Hypothalamus (tissue), 51 donors: ENCODE measurements around the gene PDXP.

Source experiments
- DNase-seq, 51 donors: peaks; one replicate each; lab custom pipeline; 2025; lab: John Stamatoyannopoulos, UW

PDXP gene

GRCh38 chr22:37627545-37627944, 31.0 kb upstream of the PDXP start:
- peak in 3 of 51 donors; percentile 11 to 29 (median 26) for DNase-seq

DNA sequence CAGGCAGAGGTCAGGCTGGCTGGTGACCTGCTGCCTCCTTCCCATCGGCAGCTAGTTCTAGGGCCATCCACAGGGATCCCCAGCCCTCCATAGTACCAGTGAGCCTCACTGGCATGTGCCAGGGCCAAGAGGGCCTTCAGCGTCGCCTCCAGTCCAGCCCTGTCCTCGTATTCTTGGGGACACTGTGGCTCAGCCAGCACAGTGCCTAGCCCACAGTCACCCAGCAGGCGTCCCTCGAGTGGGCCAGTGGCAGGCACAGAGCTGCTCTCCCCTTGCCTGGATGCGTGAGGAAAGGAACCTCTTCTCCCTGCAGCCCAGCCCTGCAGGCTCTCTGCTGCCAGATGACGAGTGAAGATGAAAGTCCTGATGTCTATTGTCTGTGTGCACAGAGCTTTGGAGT, 29.7 kb upstream of the PDXP start:
- DNase-seq, result no peak

GRCh38 chr22:37629928-37630327, 28.6 kb upstream of the PDXP start:
- DNase-seq, result no peak

GRCh38 chr22:37630839-37631435, 27.6 kb upstream of the PDXP start:
- DNase-seq, result no peak

DNA sequence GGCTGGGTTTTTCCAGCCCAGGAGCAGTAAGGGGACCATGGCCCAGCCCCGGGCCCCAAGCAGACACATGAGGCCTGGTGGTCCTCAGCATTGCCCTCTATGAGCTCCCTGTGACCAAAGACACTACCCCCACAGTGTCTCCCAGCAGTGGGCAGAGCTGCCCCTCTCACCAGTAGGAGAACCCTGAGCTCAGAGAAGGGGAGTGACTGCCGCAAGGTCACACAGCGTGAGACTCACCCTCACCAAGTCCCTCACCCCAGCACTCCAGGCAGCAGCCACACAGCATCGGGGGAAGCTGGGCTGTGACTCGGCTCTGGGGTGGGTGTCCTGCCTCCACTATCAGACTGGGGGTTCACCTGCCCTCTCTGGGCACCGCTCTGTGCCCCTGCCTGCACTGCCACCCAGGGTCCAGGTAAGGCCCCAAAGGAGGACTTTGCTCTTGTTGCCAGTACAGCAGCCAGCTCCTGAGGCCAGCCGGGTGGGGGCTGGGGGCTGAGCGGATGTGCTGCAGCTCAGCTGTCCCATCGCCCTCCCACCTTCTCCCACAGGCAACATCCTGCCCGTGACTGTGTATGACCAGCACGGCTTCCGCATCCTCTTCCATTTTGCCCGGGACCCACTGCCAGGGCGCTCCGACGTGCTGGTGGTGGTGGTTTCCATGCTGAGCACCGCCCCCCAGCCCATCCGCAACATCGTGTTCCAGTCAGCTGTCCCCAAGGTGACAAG, 26.9 kb upstream of the PDXP start:
- no peak for DNase-seq

GRCh38 chr22:37632174-37633088, 26.1 kb upstream of the PDXP start:
- DNase-seq, result no peak

- DNase-seq, result no peak
These were observed 25.4 kb upstream of the PDXP start for GRCh38 chr22:37633089-37633624.

DNA sequence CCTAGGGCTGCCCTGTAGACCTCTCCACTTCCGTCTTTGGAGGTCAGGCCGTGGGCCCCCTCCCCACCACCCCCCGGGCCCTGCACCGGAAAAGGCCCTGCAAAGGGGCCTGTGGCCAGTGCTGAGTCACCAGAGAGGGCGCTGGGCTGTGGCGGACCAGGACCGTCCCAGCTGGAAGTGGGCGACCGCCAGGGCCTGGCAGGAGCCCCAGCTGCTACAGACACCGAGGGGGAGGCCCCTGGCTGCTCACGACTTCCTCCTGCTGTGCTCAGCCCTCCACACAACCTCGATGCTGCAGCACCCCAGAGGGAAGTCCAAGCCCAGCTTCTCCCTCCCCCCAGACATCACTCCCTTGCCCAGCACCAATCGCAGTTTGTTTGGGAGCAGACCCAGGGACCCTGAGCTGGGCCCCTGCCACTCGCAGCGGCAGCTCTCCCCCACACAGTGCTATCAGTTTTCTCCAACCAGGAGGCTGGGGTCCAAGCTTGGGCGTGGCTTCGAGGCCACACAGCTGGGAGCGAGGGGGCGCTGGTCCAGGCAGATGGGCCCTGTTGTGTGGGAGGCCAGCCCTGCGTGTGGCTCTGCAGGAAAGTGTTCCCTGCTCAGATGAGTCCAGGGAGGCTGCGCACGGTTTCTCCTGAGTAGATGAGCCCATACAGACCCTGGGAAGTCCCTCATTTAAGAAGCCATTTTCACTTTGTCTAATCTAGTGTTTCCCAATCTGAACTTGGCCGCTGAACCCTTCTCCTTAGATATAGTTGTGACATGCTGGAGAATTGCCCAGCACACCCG, 24.7 kb upstream of the PDXP start:
- peak in 50 of 51 donors; percentile 31 to 89 (median 72) for DNase-seq

GRCh38 chr22:37634417-37634924, 24.1 kb upstream of the PDXP start:
- DNase-seq, result peak in 1 of 51 donors; percentile 28

GRCh38 chr22:37635157-37635556, 23.4 kb upstream of the PDXP start:
- DNase-seq, result no peak

- peak in 6 of 51 donors; percentile 21 to 41 (median 24) for DNase-seq
These were observed 22.2 kb upstream of the PDXP start for GRCh38 chr22:37636186-37636948.

GRCh38 chr22:37636949-37637273, 21.6 kb upstream of the PDXP start:
- DNase-seq, result no peak

DNA sequence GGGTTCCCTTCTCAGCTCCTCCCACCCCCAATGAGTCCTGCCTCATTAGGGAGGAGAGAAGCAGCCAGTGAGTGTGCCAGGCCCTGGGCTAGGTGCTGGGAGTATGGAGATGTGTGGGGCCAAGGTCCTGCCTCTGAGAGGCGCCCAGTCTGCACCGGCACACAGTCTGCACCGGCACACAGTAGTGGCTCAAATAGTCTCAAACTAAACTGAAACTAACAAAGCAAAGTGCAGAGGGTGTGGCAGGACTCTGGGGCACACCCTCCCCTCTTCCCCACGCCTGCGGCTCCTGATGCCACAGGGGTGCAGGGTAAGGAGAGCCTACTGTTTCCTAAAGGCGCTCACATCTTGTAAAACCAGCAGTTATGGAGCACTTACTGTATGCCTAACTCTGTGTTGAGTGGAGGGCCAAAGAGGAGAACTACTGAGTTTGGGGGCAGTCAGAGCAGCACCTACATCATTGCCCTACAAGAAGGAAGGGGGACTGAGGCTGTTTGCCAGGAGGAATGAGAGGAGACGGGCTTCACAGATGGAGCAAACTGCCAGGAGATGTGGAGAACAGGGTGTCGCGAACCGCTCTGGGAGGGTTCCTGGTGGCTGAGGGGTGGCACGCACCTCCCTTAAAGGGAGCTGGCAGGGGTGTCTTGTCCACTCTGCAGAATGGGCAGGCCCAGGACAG, 20.0 kb upstream of the PDXP start:
- no peak for DNase-seq

DNA sequence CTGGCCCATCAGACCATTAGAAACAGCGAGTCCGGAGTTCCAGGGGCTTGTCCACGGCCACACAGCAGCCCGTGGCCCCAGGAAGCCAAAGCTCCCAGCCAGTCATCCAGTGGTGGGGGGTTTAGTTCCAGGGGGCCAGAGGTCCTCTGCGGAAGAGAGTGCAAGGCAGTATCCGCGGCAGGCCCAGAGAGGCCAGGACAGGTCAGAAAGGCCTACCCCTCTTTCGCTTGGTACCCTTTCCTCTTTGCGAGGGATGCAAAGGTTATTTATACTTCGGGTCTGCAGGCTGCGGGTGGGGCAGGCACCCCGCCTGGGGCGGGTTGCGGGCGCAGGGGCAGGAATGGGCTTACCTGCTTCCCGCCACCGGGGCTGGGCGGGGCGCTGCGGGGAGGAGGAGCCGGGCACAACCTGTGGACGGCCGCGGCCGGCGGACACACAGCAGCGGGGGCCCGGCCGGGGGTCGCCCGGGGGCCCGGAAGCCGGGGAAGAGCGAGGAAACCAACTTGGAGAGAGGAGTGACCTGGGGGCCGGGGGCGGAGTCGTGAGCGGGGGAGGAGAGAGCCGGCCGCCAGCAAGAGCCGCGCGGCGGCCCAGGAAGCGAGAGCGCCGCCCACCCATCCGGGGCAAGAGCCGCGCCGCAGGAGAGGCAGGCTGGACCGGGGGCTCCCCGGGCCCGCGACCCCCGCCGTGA, 19.3 kb upstream of the PDXP start, which contains the start of gene SH3BP1:
Gene SH3BP1 (plus strand): TSS at position 600 of the 691 bp plus-strand sequence. CDS start 119 bp downstream, outside the sequence.
- DNase-seq, result peak in 4 of 51 donors; percentile 18 to 35 (median 26)

DNA sequence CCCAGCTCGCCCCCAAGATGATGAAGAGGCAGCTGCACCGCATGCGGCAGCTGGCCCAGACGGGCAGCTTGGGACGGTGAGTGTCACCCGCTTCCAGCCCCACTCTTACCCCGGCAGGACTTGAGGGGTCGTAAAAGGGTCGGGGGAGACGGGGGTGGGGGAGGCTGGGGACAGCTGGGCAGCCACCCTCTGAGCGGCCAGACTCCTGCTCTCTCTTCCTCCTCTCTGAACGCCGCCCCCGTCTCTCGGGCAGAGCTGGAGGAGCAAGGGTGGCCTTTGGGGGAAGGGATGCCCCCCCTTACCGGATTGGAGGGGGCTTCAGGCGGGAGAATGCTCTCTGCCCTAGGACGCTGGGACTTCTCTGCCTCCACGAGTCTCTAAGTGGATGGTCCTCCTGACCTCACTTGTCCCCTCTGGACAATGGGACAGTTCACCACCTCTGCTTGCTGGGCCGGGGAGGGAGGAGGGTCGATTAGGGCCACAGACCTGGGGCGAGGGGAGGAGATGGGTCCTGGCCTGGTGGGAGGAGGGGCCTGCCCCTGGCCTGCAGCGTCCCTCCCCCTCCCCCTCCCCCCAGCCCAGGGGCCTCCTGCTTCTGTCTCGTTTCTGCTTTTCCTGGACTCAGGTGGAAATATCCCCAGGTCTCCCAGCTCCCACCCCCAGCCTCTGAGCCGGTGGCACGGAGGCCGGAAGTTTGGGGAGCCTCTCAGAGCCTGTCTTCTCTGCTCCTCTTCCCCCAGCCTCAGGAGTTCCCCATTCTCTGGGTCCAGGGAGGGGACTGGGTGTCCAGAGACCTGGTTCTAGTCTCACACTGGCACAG, 18.5 kb upstream of the PDXP start:
- DNase-seq, result no peak

GRCh38 chr22:37640591-37641560, 17.6 kb upstream of the PDXP start:
- DNase-seq, result no peak
